IPS DF 4.7 (cell line): ENCODE measurements around the gene LRP10.

Source experiments
- DNase-seq: peaks from one replicate; pipeline ENCODE4 v3.0.0-alpha.2; 2013; ENCODE audit warnings: low spot score; ENCODE audit errors: extremely low read depth

LRP10 gene

DNA sequence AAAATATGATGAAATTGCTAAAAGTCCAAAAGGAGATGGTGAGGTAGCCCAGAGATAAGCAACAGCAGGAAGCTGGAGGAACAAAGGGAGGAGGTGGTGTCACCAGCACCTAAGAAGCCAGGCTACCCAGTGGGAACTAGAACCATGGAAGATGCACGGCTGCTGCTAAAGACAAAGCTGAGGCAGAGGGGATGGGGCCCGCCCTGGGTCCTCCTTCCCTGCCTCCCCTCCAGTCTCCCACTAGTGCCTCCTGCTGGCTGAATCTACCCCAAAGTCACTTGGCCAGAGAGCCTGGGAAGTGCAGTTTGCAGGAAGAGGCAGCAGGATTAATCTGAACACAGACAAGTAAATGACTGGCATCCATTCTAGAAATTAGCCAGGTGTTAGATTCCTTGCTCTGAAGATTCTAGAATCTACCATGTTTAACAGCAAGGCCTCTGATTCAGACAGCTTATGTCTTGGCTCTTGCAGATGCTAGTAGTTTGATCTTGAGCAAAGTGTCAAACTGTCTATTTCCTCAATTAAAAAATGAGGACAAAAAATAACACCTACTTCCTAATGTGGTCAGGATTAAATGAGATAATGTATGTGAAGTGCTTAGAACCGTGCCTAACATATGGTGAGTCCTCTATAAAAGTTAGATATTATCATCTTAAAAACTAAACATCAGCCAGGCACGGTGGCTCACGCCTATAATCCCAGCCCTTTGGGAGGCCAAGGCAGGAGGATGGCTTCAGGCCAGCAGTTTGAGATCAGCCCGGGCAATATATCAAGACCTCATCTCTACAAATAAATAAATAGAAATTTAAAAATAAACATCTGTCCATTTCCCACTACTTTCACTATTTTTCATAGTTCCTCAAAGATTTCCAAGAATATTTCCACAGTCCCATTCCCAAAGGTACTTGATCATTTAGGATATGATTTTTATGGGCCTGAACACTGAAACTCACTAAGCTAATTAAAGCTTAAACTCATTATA, 5.8 kb upstream of the LRP10 start:
- DNase-seq = no peak

- DNase-seq = no peak
These were observed 4.7 kb upstream of the LRP10 start for GRCh38 chr14:22866874-22867273.

GRCh38 chr14:22870811-22871223, 723 bp upstream of the LRP10 start:
- DNase-seq = no peak

DNA sequence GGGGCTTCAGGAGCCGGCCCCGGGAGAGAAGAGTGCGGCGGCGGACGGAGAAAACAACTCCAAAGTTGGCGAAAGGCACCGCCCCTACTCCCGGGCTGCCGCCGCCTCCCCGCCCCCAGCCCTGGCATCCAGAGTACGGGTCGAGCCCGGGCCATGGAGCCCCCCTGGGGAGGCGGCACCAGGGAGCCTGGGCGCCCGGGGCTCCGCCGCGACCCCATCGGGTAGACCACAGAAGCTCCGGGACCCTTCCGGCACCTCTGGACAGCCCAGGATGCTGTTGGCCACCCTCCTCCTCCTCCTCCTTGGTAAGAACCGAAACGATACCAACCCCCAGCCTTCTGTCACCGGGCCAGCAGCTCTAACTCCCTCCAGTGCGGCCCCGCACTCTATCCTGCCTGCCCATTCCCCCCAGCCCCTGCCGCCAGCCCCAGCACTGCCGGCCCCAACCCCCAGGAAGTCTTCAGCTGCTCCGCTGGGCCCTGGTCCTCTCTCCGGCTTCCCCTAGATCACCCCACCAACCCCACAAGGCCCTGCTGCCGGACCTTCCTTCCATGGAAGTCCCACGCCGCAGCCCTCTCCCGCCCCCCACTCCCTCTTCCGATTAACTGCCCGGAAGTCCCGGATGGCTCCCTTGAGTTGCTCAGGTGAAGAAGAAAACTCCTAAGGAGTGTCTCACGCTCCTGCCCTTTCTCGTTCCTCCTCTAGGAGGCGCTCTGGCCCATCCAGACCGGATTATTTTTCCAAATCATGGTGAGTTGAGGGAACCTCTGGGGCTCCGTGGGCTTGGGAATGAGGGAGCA, 693 bp downstream of the LRP10 start:
- DNase-seq = no peak

DNA sequence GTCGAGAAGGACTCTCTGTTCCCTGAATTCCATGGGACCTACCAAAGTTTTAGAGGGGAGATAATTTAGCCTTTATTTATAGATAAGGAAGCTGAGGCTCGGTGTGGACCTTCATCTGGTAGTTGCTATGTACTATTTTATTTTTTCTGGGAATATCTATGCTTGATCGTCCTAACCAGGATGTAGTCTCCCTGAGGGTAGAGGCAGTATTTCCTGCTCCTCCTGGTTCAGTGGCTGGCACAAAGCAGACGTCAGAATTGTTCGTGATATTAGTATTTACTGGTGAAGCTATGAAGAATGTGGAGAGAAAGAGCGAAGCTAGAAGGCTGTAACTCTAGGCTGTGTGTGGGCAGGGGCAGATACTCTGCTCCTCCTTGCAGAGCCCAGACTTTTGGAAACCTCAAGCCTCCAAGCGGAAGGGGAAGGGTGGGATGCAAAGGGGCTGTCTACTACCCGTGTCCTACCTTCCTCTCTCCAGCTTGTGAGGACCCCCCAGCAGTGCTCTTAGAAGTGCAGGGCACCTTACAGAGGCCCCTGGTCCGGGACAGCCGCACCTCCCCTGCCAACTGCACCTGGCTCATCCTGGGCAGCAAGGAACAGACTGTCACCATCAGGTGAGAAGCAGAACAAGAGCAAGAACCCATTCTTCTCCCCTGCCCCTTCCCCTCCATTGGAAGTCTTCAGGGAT, 1.4 kb downstream of the LRP10 start:
- DNase-seq = no peak

DNA sequence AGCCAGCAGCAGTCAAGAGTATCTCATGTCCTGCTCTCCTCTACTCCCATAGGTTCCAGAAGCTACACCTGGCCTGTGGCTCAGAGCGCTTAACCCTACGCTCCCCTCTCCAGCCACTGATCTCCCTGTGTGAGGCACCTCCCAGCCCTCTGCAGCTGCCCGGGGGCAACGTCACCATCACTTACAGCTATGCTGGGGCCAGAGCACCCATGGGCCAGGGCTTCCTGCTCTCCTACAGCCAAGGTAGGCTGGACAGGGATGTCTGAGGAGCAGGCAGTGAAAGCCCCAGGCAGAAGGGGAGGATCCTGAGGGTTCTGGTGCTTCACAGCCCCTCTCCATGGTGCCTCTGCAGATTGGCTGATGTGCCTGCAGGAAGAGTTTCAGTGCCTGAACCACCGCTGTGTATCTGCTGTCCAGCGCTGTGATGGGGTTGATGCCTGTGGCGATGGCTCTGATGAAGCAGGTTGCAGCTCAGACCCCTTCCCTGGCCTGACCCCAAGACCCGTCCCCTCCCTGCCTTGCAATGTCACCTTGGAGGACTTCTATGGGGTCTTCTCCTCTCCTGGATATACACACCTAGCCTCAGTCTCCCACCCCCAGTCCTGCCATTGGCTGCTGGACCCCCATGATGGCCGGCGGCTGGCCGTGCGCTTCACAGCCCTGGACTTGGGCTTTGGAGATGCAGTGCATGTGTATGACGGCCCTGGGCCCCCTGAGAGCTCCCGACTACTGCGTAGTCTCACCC, 3.6 kb downstream of the LRP10 start:
- DNase-seq = no peak

GRCh38 chr14:22875748-22876319, 4.3 kb downstream of the LRP10 start:
- no peak for DNase-seq

GRCh38 chr14:22877000-22877501, 5.5 kb downstream of the LRP10 start:
- no peak for DNase-seq

DNA sequence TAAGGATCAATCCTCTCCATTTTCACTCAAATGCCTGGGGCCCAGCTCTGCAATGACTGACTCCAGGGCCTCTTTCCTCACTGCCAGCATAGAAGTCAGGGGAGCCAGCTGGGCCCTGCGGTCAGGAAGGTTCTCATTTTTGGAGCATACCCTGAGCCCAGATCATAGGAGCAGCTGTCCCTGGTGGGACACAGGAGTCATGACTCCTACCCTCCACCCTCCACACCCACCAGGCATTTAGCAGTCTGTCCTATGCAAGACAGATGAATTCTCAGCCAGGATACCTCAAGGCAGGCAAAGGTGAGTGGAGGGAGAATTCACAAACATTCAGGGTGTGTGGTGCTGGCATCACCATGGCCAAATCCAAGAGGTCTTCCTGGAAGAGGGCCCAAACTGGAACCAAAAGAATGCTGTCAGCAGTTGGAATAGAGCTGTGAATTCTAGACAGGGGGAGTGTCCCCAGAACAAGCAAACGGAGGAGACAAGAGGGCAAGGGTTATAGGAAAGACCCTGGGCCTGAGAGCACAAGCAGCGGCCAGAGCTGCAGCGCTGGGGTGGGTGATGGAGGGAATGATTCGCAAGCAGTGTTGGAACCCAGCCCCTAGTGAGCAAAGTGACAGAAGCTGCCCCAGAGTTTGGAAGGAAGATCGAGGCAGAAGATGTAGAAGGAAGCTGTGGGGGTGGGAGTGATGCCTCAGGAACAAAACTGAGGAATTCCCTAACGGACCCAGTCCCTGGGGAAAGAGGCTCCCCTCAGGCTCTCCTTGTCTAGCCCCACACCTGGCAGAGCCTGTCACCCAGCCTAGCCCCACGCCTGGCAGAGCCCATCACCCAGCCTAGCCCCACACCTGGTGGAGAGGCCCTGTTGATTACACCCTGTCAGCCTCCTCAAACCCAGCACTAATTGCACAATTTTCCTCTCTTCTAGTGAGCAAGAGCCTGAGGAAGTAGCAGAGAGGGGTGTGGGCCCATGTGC, 7.0 kb downstream of the LRP10 start:
- no peak for DNase-seq

DNA sequence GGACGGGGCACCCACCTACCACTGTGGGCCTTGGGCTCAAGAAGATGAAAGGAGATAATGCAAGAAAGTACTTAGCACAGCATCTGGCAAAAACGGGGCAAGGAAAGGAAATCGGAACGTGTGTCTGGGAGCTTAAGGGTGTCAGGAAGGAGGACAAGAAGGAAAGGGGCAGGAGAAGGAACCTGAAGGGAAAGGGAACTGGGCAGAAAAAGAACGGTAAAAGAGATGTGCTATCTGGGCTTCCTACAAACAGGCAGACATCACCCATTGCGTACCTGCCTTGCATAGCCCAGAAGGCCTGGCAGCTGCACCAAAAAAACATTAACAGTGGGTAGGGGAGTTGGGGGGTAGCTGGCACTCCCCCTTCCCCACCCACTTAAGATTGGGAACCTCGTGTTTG, 10.5 kb downstream of the LRP10 start:
- no peak for DNase-seq

DNA sequence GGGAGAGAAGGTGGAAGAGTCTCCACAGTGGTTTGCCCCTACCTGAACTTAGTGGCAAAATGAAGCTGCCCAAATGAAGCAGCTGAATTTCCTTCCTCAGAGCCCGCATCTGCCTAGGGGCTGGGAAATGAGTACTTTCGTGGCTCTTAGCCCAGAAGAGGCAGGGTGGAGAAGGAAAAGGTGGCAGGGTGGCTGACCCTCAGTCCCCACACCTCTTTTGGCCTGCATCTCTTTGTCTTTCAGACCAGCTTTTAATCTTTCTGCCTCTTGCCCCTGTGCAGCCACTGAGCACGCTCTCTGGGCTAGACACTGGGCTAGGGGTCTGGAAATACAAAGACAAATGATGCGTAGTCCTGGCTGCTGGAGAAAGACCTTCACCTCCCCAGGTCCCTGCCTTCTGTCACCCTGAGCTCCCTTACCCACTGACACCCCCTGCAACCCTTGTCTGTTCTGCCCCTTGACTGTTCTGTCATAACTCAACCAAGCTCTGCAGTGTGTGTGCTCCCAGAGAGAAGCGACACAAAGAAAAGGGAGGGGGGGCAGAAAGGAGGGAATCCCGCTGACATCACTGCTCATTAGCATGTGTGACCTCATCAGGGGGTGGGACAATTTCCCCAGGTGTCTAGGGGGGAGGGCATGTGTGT, 11.1 kb downstream of the LRP10 start:
- DNase-seq = no peak

DNA sequence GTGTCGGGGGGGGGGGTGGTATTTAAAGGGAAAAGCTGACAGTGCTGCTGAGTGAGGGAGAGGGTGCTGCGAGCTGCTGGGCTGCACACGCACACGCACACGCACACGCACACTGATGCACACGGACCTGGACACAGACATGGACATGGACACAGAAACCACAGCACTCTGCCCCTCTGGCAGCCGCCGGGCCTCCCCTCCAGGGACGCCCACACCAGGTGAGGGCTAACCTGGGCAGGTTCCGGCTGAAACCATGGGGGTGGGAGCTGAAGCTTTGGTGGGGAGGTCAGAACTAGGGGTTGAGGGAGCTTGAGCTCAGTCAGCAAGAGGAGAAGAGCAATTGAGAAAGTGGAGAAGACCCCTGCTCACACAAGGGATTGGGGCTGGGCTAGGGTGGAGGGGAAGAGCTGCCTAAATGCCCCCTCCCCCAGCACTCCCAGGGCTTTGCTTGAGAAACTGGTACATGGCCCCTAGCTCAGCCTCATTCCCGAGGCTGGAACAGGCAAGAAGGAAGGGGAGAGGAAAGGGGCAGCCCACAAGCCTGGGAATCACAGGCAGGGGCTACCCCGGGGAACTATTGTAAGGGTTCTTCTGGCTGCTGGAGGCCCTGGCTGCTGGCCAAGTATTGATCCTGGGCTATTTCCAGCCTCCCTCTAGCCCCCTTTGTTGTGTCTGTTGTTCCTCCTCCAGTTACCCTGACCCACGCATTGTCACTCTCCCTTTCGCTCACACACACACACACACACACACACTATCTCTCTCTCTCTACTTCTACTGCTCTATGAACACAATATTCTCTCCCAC, 11.8 kb downstream of the LRP10 start, which contains the start of gene REM2:
Gene REM2 (plus strand): TSS at position 50 of the 804 bp plus-strand sequence. CDS start 66 bp downstream, at position 116.
- DNase-seq = no peak

GRCh38 chr14:22884076-22884737, 12.7 kb downstream of the LRP10 start:
- no peak for DNase-seq

GRCh38 chr14:22884738-22885523, 13.4 kb downstream of the LRP10 start:
- DNase-seq = no peak

- no peak for DNase-seq
These were observed 14.4 kb downstream of the LRP10 start for GRCh38 chr14:22885975-22886374.

- DNase-seq = no peak
These were observed 15.1 kb downstream of the LRP10 start for GRCh38 chr14:22886500-22887259.
